Measurements from ENCODE around the gene OVCH2.
A peak's percentile ranks its signal among the peaks of the same experiment; 100 is the strongest.

The OVCH2 gene

GRCh38 chr11:7677071-7677470, 29.2 kb downstream of the OVCH2 start:
- H3K27me3 ChIP-seq (ENCODE audit: control insufficient read depth in 1 of 2, insufficient read depth in 1 of 2, low read length in 2 of 2): no peaks in the 10 kb centered on the region
- H3K9ac ChIP-seq (ENCODE audit: low read length): peak overlapping the region; percentile 22
- no peak overlapping the region for H2BK120ac ChIP-seq (ENCODE audit: low read depth, low read length)
- no peaks in the 10 kb centered on the region for H3K79me1 ChIP-seq (replicated peaks; ENCODE audit: low read length, poor library complexity, severe bottlenecking)
- H3K9me3 ChIP-seq (ENCODE audit: control insufficient read depth, low read length): peaks cover 4% of the 10 kb centered on the region
- no peak overlapping the region for H2BK15ac ChIP-seq (ENCODE audit: low read depth, poor library complexity, severe bottlenecking)
- DNase-seq: peak; percentile 38
- H2BK12ac ChIP-seq (ENCODE audit: low read length in 2 of 2): no peak overlapping the region
- H3K4me1 ChIP-seq (ENCODE audit: control insufficient read depth, insufficient read depth, low read depth, low read length): peaks cover 16% of the 10 kb centered on the region
- H4K91ac ChIP-seq (ENCODE audit: low read length): no peak overlapping the region
- no peak overlapping the region for H3K4ac ChIP-seq (ENCODE audit: low read depth in 1 of 2, low read length in 2 of 2)
- H3K4me2 ChIP-seq (ENCODE audit: low read length, poor library complexity, severe bottlenecking): no peak overlapping the region
- no peak overlapping the region for H3K27ac ChIP-seq (ENCODE audit: low read length, poor library complexity, severe bottlenecking)
- H4K8ac ChIP-seq (ENCODE audit: low read length): no peak overlapping the region
- no peak overlapping the region for H2BK5ac ChIP-seq (ENCODE audit: low read depth, low read length, poor library complexity, severe bottlenecking)
- H3K36me3 ChIP-seq (ENCODE audit: control insufficient read depth in 1 of 2, insufficient read depth in 2 of 2, low read depth in 1 of 2, low read length in 2 of 2): no peaks in the 10 kb centered on the region
- H2AFZ ChIP-seq (ENCODE audit: low read depth, low read length): no peak overlapping the region
- H3K14ac ChIP-seq (ENCODE audit: low read length in 2 of 2): no peak overlapping the region
- no peak overlapping the region for H3K23ac ChIP-seq (ENCODE audit: low read length in 2 of 2)
- H3K4me3 ChIP-seq (ENCODE audit: insufficient read depth in 1 of 2, low read depth in 1 of 2, low read length in 2 of 2): no peak overlapping the region
- H2AK5ac ChIP-seq (ENCODE audit: low read length, severe bottlenecking): no peak overlapping the region
- H3K18ac ChIP-seq (ENCODE audit: low read depth in 1 of 2, low read length in 2 of 2): no peak overlapping the region
- WGBS: 96% methylated on average over 4 of the region's 5 CpGs

DNA sequence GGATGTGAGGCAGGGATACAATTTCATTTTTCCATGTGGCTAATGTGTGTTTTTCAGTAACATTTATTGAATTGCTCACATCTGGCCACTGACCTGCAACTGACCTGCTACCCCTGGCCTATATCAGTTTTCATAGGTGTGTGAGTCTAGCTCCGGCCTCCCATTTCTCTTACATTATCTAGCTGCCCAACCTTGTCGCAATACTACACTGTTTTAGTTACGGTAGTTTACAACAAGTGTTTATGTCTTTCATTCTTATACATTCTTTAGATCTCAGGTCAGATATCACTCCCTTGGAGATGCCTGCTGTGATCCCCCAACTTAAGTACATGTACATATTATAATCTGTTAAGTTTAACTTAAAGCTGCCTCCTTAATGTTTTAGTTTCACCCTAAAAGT, 30.6 kb downstream of the OVCH2 start:
- Histone ChIP-seq H3K9ac (ENCODE audit: low read length) (no peak overlapping the region), H3K27me3 (ENCODE audit: control insufficient read depth in 1 of 2, insufficient read depth in 1 of 2, low read length in 2 of 2) (no peaks in the 10 kb centered on the region), H2AFZ (ENCODE audit: low read depth, low read length) (no peak overlapping the region), H2BK15ac (ENCODE audit: low read depth, poor library complexity, severe bottlenecking) (no peak overlapping the region), H3K4me2 (ENCODE audit: low read length, poor library complexity, severe bottlenecking) (no peak overlapping the region), H3K4ac (ENCODE audit: low read depth in 1 of 2, low read length in 2 of 2) (no peak overlapping the region), H3K4me1 (ENCODE audit: control insufficient read depth, insufficient read depth, low read depth, low read length) (peaks cover 17% of the 10 kb centered on the region), H2BK120ac (ENCODE audit: low read depth, low read length) (no peak overlapping the region), H4K91ac (ENCODE audit: low read length) (no peak overlapping the region), H3K18ac (ENCODE audit: low read depth in 1 of 2, low read length in 2 of 2) (no peak overlapping the region), H2BK12ac (ENCODE audit: low read length in 2 of 2) (no peak overlapping the region), H3K23ac (ENCODE audit: low read length in 2 of 2) (no peak overlapping the region), H4K8ac (ENCODE audit: low read length) (no peak overlapping the region), H3K27ac (ENCODE audit: low read length, poor library complexity, severe bottlenecking) (no peak overlapping the region), H3K79me1 (replicated peaks; ENCODE audit: low read length, poor library complexity, severe bottlenecking) (no peaks in the 10 kb centered on the region), H3K14ac (ENCODE audit: low read length in 2 of 2) (no peak overlapping the region), H3K9me3 (ENCODE audit: control insufficient read depth, low read length) (no peaks in the 10 kb centered on the region), H2BK5ac (ENCODE audit: low read depth, low read length, poor library complexity, severe bottlenecking) (no peak overlapping the region), H3K36me3 (ENCODE audit: control insufficient read depth in 1 of 2, insufficient read depth in 2 of 2, low read depth in 1 of 2, low read length in 2 of 2) (peaks cover 0 to 3% of the 10 kb centered on the region in 2 experiments), H2AK5ac (ENCODE audit: low read length, severe bottlenecking) (no peak overlapping the region), H3K4me3 (ENCODE audit: insufficient read depth in 1 of 2, low read depth in 1 of 2, low read length in 2 of 2) (no peak overlapping the region)
- DNase-seq: no peak
- 92% methylated on average over 2 of the region's 3 CpGs for WGBS

DNA sequence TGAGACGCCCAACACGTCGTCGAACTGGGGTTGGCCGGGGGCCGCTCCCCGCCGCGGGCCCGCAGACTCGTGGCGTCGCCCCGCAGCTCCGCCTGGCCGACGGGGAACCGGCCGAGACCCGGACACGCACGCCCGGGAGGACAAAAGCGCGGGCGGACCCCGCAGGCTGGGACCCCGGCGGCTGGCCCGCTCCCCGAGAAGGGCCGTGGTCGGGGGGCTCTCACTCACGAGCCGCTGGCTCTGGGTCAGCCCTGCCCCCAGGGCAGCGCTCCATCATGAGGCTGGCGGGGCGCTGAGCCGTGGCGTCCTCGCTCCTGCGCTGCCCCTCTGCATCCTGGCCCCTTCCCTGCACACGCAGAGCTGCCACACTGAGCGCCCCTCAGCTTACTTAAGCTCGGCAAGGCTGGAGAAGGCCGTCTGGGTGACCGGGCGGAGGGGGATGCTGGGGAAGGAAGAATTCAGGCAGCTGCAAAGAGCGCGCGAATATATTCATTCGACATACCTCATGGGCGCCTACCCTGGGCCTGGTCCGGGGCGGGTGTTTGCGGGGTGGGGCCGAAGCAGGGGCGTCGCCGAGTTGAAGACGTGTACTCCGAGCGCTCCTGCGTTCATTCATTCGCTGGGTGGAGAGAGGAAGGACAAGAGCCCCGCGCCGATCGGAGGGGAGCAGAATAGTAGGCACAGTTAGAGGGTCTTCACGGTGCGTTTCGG, 32.4 kb downstream of the OVCH2 start:
- H3K4ac ChIP-seq (ENCODE audit: low read depth in 1 of 2, low read length in 2 of 2): peak overlapping the region; percentile 22 to 46
- no peaks in the 10 kb centered on the region for H3K9me3 ChIP-seq (ENCODE audit: control insufficient read depth, low read length)
- H2BK12ac ChIP-seq (ENCODE audit: low read length in 2 of 2): peak overlapping the region in 1 of 2 experiments; percentile 0
- DNase-seq: peak; percentile 37
- peaks cover 17% of the 10 kb centered on the region for H3K4me1 ChIP-seq (ENCODE audit: control insufficient read depth, insufficient read depth, low read depth, low read length)
- H3K27ac ChIP-seq (ENCODE audit: low read length, poor library complexity, severe bottlenecking): no peak overlapping the region
- no peak overlapping the region for H2BK5ac ChIP-seq (ENCODE audit: low read depth, low read length, poor library complexity, severe bottlenecking)
- H3K23ac ChIP-seq (ENCODE audit: low read length in 2 of 2): peak overlapping the region in 1 of 2 experiments; percentile 79
- H4K8ac ChIP-seq (ENCODE audit: low read length): peak overlapping the region; percentile 70
- H3K79me1 ChIP-seq (replicated peaks; ENCODE audit: low read length, poor library complexity, severe bottlenecking): no peaks in the 10 kb centered on the region
- 10% methylated on average over 58 of the region's 72 CpGs for WGBS
- H3K18ac ChIP-seq (ENCODE audit: low read depth in 1 of 2, low read length in 2 of 2): peak overlapping the region; percentile 55 to 86
- peak overlapping the region; percentile 81 for H3K9ac ChIP-seq (ENCODE audit: low read length)
- no peak overlapping the region for H2AK5ac ChIP-seq (ENCODE audit: low read length, severe bottlenecking)
- H3K27me3 ChIP-seq (ENCODE audit: control insufficient read depth in 1 of 2, insufficient read depth in 1 of 2, low read length in 2 of 2): no peaks in the 10 kb centered on the region
- peak overlapping the region; percentile 76 for H3K4me2 ChIP-seq (ENCODE audit: low read length, poor library complexity, severe bottlenecking)
- H2BK15ac ChIP-seq (ENCODE audit: low read depth, poor library complexity, severe bottlenecking): peak overlapping the region; percentile 78
- H2BK120ac ChIP-seq (ENCODE audit: low read depth, low read length): peak overlapping the region; percentile 67
- H3K36me3 ChIP-seq (ENCODE audit: control insufficient read depth in 1 of 2, insufficient read depth in 2 of 2, low read depth in 1 of 2, low read length in 2 of 2): peaks cover 0 to 10% of the 10 kb centered on the region in 2 experiments
- peak overlapping the region; percentile 48 to 82 for H3K4me3 ChIP-seq (ENCODE audit: insufficient read depth in 1 of 2, low read depth in 1 of 2, low read length in 2 of 2)
- peak overlapping the region in 1 of 2 experiments; percentile 19 for H3K14ac ChIP-seq (ENCODE audit: low read length in 2 of 2)
- peak overlapping the region; percentile 72 for H2AFZ ChIP-seq (ENCODE audit: low read depth, low read length)
- peak overlapping the region; percentile 87 for H4K91ac ChIP-seq (ENCODE audit: low read length)

DNA sequence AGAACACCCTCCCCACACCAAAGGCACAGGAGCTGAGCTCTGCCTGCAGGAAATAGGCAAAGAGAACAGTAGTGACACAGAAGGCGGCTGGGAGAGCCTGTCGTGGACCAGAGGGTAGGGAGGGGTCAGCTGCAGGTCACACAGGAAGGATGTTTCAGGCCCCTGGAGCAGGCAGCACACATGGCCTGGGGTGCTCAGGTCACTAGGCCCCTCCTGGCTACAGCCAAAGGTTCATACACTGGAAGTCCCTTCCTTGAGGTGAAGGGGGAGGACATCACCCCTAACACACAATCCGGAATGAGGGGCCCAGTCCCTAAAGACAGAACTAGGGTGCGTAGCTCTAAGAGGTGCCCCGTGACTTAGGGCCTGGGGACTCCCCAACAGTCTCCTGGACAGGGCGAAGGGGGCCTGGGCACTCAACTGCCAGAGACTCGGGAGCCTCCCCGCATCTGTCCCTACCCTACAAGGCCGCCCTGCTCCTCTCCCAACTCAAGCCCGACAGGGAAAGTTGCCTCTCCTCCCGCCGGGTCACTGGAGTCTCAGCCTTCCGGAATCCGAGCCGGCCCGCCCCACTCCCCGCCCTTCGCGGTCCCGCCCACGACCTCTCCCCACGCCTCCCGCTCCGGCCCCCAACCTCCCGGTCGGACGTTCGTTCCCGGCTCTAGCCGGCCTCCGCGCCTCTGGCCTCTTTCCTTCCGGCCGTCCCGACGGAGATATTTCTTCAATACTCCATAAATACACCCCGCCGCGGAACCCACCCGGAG, 33.1 kb downstream of the OVCH2 start, which contains the start of gene CYB5R2:
CYB5R2 (minus strand) TSS at position 541 of the 764 bp plus-strand sequence. CDS start 675 bp downstream, outside the sequence.
- Histone ChIP-seq H3K14ac (ENCODE audit: low read length in 2 of 2) (peak within 1 kb of the TSS in 1 of 2 experiments; percentile 19), H2BK12ac (ENCODE audit: low read length in 2 of 2) (peak within 1 kb of the TSS; percentile 3 to 33), H2BK5ac (ENCODE audit: low read depth, low read length, poor library complexity, severe bottlenecking) (no peak within 1 kb of the TSS), H3K36me3 (ENCODE audit: control insufficient read depth in 1 of 2, insufficient read depth in 2 of 2, low read depth in 1 of 2, low read length in 2 of 2) (peaks cover 0 to 14% of the 10 kb centered on the region in 2 experiments), H3K4me3 (ENCODE audit: insufficient read depth in 1 of 2, low read depth in 1 of 2, low read length in 2 of 2) (peak within 1 kb of the TSS; percentile 48 to 82), H3K4ac (ENCODE audit: low read depth in 1 of 2, low read length in 2 of 2) (peak within 1 kb of the TSS; percentile 63 to 83), H3K27me3 (ENCODE audit: control insufficient read depth in 1 of 2, insufficient read depth in 1 of 2, low read length in 2 of 2) (no peaks in the 10 kb centered on the region), H3K9ac (ENCODE audit: low read length) (peak within 1 kb of the TSS; percentile 81), H3K9me3 (ENCODE audit: control insufficient read depth, low read length) (no peaks in the 10 kb centered on the region), H3K18ac (ENCODE audit: low read depth in 1 of 2, low read length in 2 of 2) (peak within 1 kb of the TSS; percentile 55 to 97), H3K4me1 (ENCODE audit: control insufficient read depth, insufficient read depth, low read depth, low read length) (peaks cover 17% of the 10 kb centered on the region), H3K4me2 (ENCODE audit: low read length, poor library complexity, severe bottlenecking) (peak within 1 kb of the TSS; percentile 76), H4K8ac (ENCODE audit: low read length) (peak within 1 kb of the TSS; percentile 87), H3K27ac (ENCODE audit: low read length, poor library complexity, severe bottlenecking) (no peak within 1 kb of the TSS), H2AK5ac (ENCODE audit: low read length, severe bottlenecking) (no peak within 1 kb of the TSS), H2AFZ (ENCODE audit: low read depth, low read length) (peak within 1 kb of the TSS; percentile 81), H3K23ac (ENCODE audit: low read length in 2 of 2) (peak within 1 kb of the TSS in 1 of 2 experiments; percentile 79), H2BK120ac (ENCODE audit: low read depth, low read length) (peak within 1 kb of the TSS; percentile 67), H4K91ac (ENCODE audit: low read length) (peak within 1 kb of the TSS; percentile 87), H3K79me1 (replicated peaks; ENCODE audit: low read length, poor library complexity, severe bottlenecking) (no peaks in the 10 kb centered on the region), H2BK15ac (ENCODE audit: low read depth, poor library complexity, severe bottlenecking) (peak within 1 kb of the TSS; percentile 78)
- WGBS: 7% methylated on average over 35 of the region's 40 CpGs
- DNase-seq: peak; percentile 62
